HL-60 (cell line): Measurements from ENCODE around the gene CLCN7.

Experiments used
- DNase-seq, 2 experiments: peaks; one replicate each; pipeline ENCODE4 v3.0.0-alpha.2; 2010 to 2020; ENCODE audit warnings: low read depth in 1 of 2, low spot score in 1 of 2
- H3K27ac ChIP-seq: fragments of 250-450 bp; sonication (Bioruptor Pico); replicated peaks from 2 replicates; pipeline ENCODE4 v1.5.1; 2020; ENCODE audit warnings: mild to moderate bottlenecking, moderate library complexity
- H3K27me3 ChIP-seq: fragments of 250-450 bp; sonication (Bioruptor Pico); 2 replicates; pipeline ENCODE4 v1.5.1; 2021; ENCODE audit warnings: mild to moderate bottlenecking, moderate library complexity; ENCODE audit not compliant: insufficient read depth, poor library complexity, severe bottlenecking
- H3K4me3 ChIP-seq: replicated peaks from 2 replicates; pipeline ENCODE4 v1.5.1; 2011; ENCODE audit warnings: mild to moderate bottlenecking, control low read depth, low read length; ENCODE audit not compliant: insufficient read depth
- CTCF ChIP-seq: IDR thresholded peaks from one replicate; pipeline ENCODE4 v1.5.1; 2011; ENCODE audit warnings: low read length, control low read depth, inconsistent platforms; ENCODE audit not compliant: insufficient read depth
- GABPA ChIP-seq: IDR thresholded peaks from 2 replicates; pipeline ENCODE4 v1.6.1; 2012; ENCODE audit warnings: low read depth
- POLR2AphosphoS5 ChIP-seq: IDR thresholded peaks from 2 replicates; pipeline ENCODE4 v1.6.1; 2012; ENCODE audit warnings: low read depth
- REST ChIP-seq: IDR thresholded peaks from 2 replicates; pipeline ENCODE4 v1.6.1; 2012; ENCODE audit warnings: low read depth; ENCODE audit not compliant: insufficient replicate concordance
- SPI1 ChIP-seq: IDR thresholded peaks from 2 replicates; pipeline ENCODE4 v1.6.1; 2012; ENCODE audit warnings: low read depth, mild to moderate bottlenecking, borderline replicate concordance

The CLCN7 gene

GRCh38 chr16:1491327-1491726 is 16.5 kb upstream of the CLCN7 start:
- TF ChIP-seq GABPA = no peak
- peak; percentile 51 for TF ChIP-seq CTCF
- peak; percentile 76 for TF ChIP-seq POLR2AphosphoS5
- peak; percentile 78 to 89 for DNase-seq
- no peaks in the 10 kb centered on the region for H3K27me3 ChIP-seq
- H3K27ac ChIP-seq = peak overlapping the region; percentile 99
- peak overlapping the region; percentile 71 for H3K4me3 ChIP-seq

- no peaks in the 10 kb centered on the region for H3K27me3 ChIP-seq
- H3K27ac ChIP-seq = peak overlapping the region; percentile 99
- TF ChIP-seq GABPA (no peak), SPI1 (no peak), POLR2AphosphoS5 (no peak), CTCF (no peak), REST (no peak)
- peak overlapping the region; percentile 71 for H3K4me3 ChIP-seq
- DNase-seq = no peak
Observed at GRCh38 chr16:1489077-1489476, 14.2 kb upstream of the CLCN7 start.

- peak within 1 kb of the TSS; percentile 71 for H3K4me3 ChIP-seq
- DNase-seq = peak in 1 of 2 experiments; percentile 60
- no peaks in the 10 kb centered on the region for H3K27me3 ChIP-seq
- TF ChIP-seq POLR2AphosphoS5 (peak; percentile 8; the same call in 1 of the 2 replicates), GABPA (no peak)
- H3K27ac ChIP-seq = peak within 1 kb of the TSS; percentile 99
Observed at GRCh38 chr16:1488619-1489018, 13.8 kb upstream of the CLCN7 start, which contains the start of gene PTX4. TSS of gene PTX4 (minus strand) at chr16:1488944. CDS start at chr16:1488909, 35 bp downstream.

- Histone ChIP-seq H3K4me3 (peak overlapping the region; percentile 71), H3K27ac (peak overlapping the region; percentile 99), H3K27me3 (no peaks in the 10 kb centered on the region)
- no peak for TF ChIP-seq SPI1
- TF ChIP-seq REST = peak; percentile 2
- no peak for TF ChIP-seq CTCF
- TF ChIP-seq POLR2AphosphoS5 = peak; percentile 17
- DNase-seq = peak; percentile 61 to 89
Observed at GRCh38 chr16:1488054-1488601, 13.3 kb upstream of the CLCN7 start.
